Measurements from ENCODE around the gene RXRA. TPM values are rescaled to one million over a fixed set of nuclear protein-coding genes. Genes with fewer than 3 reads are reported as not detected.

Gene RXRA
- total and polyA plus RNA-seq, 2 of the 4 experiments (the other 2 are of a cell fraction), result 7.5 to 17.9 TPM

- Histone ChIP-seq H2AFZ (replicated peaks; ENCODE audit: low read length, poor library complexity) (no peak overlapping the region), H3K9me3 (ENCODE audit: control insufficient read depth, insufficient read depth, low read length) (no peaks in the 10 kb centered on the region), H2BK15ac (ENCODE audit: low read depth, low read length) (no peak overlapping the region), H3K9me1 (ENCODE audit: insufficient read depth, low read length) (peaks cover 10% of the 10 kb centered on the region; the same call in 1 of the 2 replicates), H3K79me1 (ENCODE audit: low read depth in 1 of 2, low read length in 2 of 2) (peaks cover 2 to 97% of the 10 kb centered on the region in 2 experiments), H3K4me1 (ENCODE audit: control insufficient read depth, insufficient read depth, low read length) (peaks cover 31% of the 10 kb centered on the region), H3K4me3 (ENCODE audit: insufficient read depth, low read depth, low read length) (no peak overlapping the region), H2AK9ac (replicated peaks; ENCODE audit: low read depth, low read length, poor library complexity) (no peak overlapping the region), H3K14ac (replicated peaks; ENCODE audit: low read depth, low read length) (no peak overlapping the region), H3K18ac (ENCODE audit: low read depth, low read length) (no peak overlapping the region), H4K5ac (ENCODE audit: low read depth, low read length) (no peak overlapping the region), H2BK5ac (ENCODE audit: low read depth, low read length, poor library complexity, severe bottlenecking) (no peak overlapping the region), H2AK5ac (ENCODE audit: low read depth, low read length) (no peak overlapping the region), H3K27me3 (ENCODE audit: control insufficient read depth, insufficient read depth, low read length) (no peaks in the 10 kb centered on the region), H4K8ac (ENCODE audit: low read depth in 2 of 2, low read length in 2 of 2) (no peak overlapping the region), H3K4ac (ENCODE audit: low read depth, low read length) (no peak overlapping the region), H4K91ac (ENCODE audit: insufficient read depth, low read depth, low read length) (no peak overlapping the region), H3K4me2 (ENCODE audit: low read depth, low read length) (no peak overlapping the region), H3K23ac (ENCODE audit: low read depth, low read length) (no peak overlapping the region), H2BK20ac (ENCODE audit: low read depth, low read length) (no peak overlapping the region), H3K36me3 (ENCODE audit: control insufficient read depth, insufficient read depth, low read length) (no peaks in the 10 kb centered on the region; the same call in 1 of the 2 replicates), H4K20me1 (ENCODE audit: insufficient read depth, low read length) (peaks cover 100% of the 10 kb centered on the region), H2BK120ac (ENCODE audit: low read depth, low read length) (no peak overlapping the region), H3K56ac (ENCODE audit: extremely low read depth, insufficient read depth, low read length) (no peak overlapping the region), H3K9ac (ENCODE audit: low read depth, low read length) (no peak overlapping the region), H3K27ac (ENCODE audit: insufficient read depth, low read length) (no peak overlapping the region)
- ChIA-PET CTCF (no interaction called here), POLR2A (ENCODE audit: unreplicated experiment) (no interaction called here)
- dilution Hi-C loops (cut with HindIII; ENCODE audit: low sequenced_read_pairs, unreplicated experiment) (no loop called here), intact Hi-C loops (cut with micrococcal nuclease) (no loop called here), in situ Hi-C loops (cut with MboI; ENCODE audit: low sequenced_read_pairs) (no loop called here)
- 97% methylated on average over 7 of the region's 17 CpGs; no CpG with 5 or more reads in 1 of the 2 experiments for WGBS, 2 experiments (ENCODE audit: extremely low coverage in 2 of 2, insufficient read length in 1 of 2)
- BruUV-seq (replicated peaks), result no TSS peak
- ATAC-seq (ENCODE audit: low read depth) (no peak), DNase-seq (no peak)
- TF ChIP-seq RFX5 (IDR thresholded peaks at IDR 0.05; ENCODE audit: low read depth, low read length) (no peak), MXI1 (IDR thresholded peaks at IDR 0.05; ENCODE audit: borderline replicate concordance, low read depth, low read length) (no peak), NFE2L2 (IDR thresholded peaks at IDR 0.05; ENCODE audit: low read depth, low read length) (no peak), SMC3 (IDR thresholded peaks at IDR 0.05; ENCODE audit: low read depth, low read length) (no peak), FOS (IDR thresholded peaks at IDR 0.05; ENCODE audit: low read depth, low read length) (no peak), CTCF (conservative IDR thresholded peaks at IDR 0.05; ENCODE audit: low read depth, low read length) (no peak), MAFK (IDR thresholded peaks at IDR 0.05; ENCODE audit: low read depth, low read length) (no peak), USF2 (IDR thresholded peaks at IDR 0.05; ENCODE audit: low read depth, low read length) (no peak), CEBPB (IDR thresholded peaks at IDR 0.05; ENCODE audit: low read depth, low read length) (no peak), MAZ (IDR thresholded peaks at IDR 0.05; ENCODE audit: borderline replicate concordance, low read depth, low read length) (no peak), CHD1 (IDR thresholded peaks at IDR 0.05; ENCODE audit: low read depth, low read length) (no peak), BHLHE40 (IDR thresholded peaks at IDR 0.05; ENCODE audit: low read depth, low read length) (no peak), RAD21 (IDR thresholded peaks at IDR 0.05; ENCODE audit: low read length) (no peak), RCOR1 (IDR thresholded peaks at IDR 0.05; ENCODE audit: insufficient replicate concordance, low read length) (no peak), ELK1 (IDR thresholded peaks at IDR 0.05; ENCODE audit: borderline replicate concordance, low read depth, low read length) (no peak), POLR2A (IDR thresholded peaks at IDR 0.05; ENCODE audit: low read depth, low read length) (no peak)
Measured at GRCh38 chr9:134373953-134374300, 47.7 kb downstream of the RXRA start.
